HG03469 (cell line): ENCODE measurements around the gene ZNF254.
"Not testable (repeated sequence)": the region's sequence is repeated elsewhere in the genome, so short reads cannot be mapped to it uniquely, and the experiment has no call there.

Experiments used
- ATAC-seq: cut with Tn5 transposase; IDR thresholded peaks from one replicate; pipeline ENCODE4 v1.9.1; 2021; ENCODE audit warnings: mild to moderate bottlenecking, moderate library complexity, moderate number of reproducible peaks; ENCODE audit not compliant: unreplicated experiment

Gene ZNF254

DNA sequence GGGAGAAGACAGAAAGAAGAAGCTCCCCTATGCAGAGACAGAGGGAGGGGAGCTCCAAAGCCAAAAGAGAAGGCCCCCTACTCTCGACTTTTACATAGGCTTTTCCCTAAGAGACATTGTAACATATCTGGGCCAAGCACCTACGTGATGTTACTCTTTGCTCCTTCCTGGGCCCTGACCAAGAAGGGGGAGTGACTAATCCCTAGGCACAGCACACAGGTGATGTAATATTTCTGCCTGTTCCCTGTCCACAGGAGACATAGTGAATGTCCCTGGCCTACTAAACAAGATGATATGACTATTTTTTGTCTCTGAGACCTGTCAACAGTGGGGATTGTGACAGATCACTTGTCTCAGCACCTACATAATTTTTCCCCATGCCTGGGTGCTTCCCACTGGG lies 15.9 kb upstream of the ZNF254 start:
- ATAC-seq: no peak

DNA sequence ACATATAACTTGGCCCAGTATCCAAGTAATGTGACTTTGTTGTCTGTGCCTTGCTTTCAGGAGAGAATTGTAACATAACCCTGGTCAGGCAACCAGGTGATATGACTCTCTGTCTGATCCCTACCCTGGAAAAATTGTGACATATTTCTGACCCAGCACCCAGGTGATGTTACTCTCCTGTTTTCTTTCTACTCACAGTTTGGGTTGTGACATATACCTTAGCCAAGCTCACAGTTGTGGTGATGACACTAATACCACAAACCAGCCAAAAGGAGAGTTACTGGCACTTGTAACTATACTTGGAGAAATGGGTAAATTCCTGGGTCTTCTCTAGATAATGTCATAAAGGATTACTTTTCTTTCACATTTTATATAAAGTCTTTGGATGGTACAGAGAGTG lies 14.3 kb upstream of the ZNF254 start:
- no peak for ATAC-seq

DNA sequence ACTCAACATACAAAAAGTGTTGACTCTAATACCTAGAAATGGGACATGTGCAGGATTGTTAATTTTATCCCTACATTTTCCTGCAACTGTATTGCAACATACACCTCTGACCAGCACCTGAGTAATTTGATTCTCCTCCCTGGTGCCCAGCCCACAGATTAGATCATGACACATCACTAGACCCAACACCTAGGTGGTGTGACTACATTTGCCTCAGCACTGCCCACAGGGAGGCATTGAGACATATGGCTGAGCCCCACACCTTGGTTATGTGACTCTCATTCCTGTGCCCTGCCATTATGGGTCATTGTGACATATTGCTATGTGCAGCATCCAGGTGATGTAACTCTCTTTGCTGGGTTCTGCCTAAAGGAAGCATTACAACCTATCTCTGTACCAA lies 13.2 kb upstream of the ZNF254 start:
- ATAC-seq: no peak

DNA sequence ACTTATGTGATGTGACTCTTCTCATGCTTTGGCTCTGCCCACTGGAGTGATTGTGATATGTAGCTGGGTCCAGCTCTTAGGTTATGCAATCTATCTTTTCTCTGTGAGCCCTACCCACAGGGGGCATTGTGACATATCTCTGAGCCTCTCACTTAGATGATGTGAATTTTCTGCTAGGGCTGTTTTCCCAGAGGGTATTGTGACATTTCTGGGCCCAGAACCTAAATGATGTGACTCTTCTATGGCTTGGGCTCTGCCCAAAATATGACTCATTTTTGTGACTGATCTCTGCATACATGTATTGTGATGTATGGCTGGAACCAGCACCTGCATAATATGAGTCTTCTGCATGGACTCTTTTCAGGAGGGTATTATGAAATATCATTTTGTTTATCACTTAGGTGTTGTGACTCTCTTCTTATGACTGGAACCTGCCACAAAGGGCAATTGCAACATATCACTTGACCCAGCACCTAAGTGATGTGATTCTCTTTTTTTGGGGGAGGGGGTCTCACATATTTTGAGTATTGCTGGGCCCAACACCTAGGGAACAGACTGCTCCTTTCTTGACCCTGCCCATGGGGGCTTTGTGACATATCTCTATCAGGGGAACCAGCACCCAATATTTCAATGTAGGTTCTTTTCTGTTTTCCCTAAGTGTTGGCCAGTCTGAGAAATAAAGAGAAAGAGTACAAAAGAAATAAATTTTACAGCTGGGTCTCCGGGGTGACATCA lies 12.1 kb upstream of the ZNF254 start:
- ATAC-seq: no peak

DNA sequence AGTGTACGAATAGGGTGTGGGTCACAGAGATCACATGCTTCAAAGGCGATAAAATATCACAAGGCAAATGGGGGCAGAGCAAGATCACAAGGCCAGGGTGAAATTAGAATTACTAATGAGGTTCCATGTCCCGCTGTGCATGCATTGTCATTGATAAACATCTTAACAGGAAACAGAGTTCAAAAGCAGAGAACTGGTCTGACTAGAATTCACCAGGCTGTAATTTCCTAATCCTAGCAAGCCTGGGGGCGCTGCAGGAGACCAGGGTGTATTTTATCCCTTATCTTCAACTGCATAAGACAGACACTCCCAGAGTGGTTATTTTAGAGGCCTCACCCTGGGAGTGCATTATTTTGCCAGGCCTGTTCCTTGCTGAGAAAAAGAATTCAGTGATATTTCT lies 11.5 kb upstream of the ZNF254 start:
- not testable (repeated sequence) for ATAC-seq

DNA sequence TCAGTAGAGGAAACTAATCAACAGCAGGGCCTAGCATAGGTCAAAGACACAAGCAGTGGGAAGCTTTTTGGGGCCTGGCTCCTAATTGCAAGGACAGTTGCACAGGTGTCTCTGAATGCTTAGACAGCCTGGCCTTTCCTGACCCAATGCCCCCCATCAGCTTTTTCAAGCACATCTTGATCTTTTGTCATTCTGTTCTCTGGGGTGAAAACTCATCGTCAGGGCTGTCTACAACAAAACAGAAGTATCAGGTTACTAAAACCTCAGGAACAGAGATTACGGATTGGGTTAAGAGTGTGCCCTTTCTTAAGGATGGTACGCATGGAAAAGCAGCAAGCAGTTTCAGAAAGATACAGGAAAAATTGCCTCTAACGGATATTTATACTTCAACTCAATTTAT lies 8.3 kb upstream of the ZNF254 start:
- no peak for ATAC-seq

DNA sequence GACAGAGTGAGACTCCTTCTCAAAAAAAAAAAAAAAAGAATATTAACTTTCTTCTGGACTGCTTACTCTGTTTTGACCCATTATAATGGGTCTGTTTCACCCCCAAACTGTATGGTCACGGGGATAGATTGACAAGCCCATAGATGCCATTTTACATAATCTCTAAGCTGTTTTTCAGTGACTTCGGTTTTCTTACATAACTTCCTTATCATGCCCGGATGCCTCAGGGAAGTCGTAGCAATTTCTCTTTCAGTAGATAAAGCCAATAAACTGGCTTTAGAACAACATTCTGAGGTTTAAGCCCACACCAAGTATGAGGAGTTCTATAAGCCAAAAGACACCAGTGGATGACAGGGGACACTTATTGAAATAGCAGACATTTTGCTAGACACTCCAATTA lies 5.9 kb upstream of the ZNF254 start:
- no peak for ATAC-seq

DNA sequence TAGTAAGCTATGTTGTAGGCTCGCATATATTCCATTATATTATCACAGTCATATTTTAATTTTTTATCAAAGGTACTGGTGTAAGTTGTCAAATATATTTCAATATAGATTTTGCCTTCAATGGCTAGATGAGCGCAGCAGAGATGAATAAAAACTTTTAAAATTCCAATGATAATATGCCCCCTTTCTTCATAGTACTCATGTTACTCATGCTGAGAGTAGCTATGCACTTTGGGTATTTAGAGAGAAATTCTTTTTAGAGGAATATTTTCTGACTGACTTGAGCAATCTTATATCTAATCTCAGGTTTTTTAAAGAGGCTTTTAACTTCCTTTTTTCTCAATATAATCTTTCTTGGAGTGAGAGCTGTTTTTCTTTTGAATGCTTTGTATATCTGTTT lies 11.4 kb downstream of the ZNF254 start:
- ATAC-seq: no peak

DNA sequence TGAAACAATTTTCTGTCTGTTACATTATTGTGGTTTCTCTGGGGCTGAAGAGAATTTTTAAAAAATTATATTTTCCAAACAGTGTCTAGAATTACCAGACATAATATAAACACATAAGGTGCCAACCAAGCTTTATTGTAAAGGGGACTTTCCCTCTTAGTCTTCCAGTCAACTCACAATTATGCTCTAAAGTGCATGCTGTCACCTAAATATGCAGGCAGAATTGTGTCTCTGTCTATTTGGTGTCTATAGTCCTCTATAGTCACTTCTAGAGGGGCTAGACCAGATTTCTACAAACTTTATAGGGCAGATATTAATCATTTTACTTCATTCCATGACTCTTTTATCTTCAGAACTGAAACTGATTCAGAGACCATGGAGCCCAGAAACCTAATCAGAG lies 12.8 kb downstream of the ZNF254 start:
- no peak for ATAC-seq

DNA sequence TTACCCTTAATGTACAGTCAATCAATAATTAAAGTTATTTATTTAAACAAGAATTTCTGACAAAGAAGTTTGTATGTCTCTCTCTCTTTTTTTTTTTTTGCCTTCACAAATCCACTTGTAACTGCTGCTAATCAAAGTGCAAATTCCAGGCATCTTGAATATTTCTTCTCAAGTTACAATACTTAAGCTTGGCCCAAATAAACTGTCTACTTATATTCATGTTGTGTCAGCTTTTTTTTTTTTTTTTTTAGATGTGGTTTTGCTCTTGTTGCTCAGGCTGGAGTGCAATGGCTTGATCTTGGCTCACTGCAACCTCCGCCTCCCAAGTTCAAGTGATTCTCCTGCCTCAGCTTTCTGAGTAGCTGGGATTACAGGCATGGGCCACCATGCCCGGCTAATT lies 13.6 kb downstream of the ZNF254 start:
- ATAC-seq: not testable (repeated sequence)

DNA sequence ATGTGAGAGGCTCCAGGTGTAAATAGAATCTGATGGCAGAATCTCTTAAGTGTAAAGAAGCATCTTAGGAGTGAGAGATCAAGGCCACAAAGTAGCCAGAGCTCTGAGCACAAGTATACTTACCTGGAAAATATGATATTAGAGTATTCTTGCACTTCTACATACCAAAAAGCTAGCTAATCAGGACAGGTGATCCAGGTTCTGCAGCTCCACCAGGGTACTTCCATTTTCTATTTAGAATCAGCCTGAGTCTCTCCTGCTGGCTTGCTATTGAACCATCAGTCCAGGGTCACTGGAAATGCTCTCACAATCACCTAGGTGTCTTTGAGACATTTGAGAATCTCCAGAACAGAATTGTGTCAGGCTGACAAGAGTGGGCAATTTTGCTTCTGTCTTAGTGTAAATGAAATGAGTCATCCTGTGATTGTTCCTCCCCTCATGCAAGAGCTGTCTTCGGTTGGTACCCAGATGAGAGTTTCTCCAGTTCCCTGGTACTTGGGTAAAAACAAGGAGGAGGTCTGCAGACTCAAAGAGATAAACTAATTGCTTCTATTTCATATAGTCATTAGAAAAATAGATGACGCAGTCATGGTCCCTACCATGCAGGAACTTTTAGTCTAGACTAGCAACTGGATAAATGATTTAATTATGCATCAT lies 14.6 kb downstream of the ZNF254 start:
- no peak for ATAC-seq

DNA sequence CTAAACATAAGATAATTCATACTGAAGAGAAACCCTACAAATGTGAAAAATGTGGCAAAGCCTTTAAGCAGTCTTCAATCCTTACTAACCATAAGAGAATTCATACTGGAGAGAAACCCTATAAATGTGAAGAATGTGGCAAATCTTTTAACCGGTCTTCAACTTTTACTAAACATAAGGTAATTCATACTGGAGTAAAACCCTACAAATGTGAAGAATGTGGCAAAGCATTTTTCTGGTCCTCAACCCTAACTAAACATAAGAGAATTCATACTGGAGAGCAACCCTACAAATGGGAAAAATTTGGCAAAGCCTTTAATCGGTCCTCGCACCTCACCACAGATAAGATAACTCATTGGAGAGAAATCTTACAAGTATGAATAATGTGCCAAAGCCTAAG lies 40.6 kb downstream of the ZNF254 start:
- no peak for ATAC-seq

DNA sequence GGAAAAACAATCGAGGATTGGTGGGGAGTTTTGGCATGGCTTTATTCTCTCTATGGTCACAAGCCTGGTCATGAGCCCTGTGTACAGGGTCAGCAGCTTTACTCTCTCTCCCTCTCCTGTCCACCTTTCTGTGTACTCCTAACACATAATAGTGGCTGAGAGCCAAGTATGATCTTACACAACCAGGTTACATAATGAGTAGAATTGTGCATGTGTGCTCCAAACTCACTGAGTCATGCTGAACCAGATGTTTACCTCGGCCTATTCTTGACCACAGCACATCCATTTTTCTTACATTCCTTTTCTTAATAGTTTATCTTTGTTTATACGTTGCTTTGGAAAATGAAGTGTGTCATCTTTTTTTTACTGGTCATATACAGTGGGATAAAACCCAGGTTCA lies 53.1 kb downstream of the ZNF254 start:
- ATAC-seq: no peak

DNA sequence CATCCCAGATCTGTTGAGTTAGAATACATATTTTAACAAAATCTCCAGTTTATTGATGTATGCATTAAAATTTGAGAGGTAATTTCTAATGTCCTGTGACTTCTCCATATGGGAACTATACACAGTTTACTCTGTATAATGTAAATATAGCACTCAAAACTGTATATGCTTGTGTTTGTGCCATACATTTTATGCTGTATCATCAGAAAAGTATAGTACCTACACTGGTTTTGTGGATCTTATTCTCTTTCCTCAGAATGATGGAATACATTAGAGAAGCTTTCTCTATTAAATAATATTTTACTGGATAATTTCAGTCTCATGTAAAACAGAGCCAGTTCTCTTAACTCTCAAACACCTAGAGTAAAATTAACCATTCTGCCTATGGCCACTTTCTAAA lies 53.6 kb downstream of the ZNF254 start:
- ATAC-seq: no peak

DNA sequence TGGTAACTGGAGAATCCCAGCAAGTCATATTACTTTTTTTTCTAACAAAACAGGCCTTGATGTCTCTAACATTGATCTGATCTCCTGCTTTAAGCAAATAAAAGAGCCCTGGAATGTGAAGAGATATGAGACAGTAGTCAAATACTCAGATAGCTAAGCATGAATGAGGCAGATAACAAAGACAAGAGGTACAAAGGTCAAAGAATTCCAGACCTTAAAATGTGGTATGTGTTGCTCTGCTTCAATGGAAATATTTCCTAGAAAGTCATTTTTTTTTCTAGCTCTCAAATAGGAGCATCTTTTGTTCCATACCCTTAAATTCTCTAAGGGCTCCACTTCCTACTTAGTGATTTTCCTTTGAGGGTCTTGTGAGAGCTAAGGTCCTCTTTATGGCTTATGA lies 54.6 kb downstream of the ZNF254 start:
- no peak for ATAC-seq

DNA sequence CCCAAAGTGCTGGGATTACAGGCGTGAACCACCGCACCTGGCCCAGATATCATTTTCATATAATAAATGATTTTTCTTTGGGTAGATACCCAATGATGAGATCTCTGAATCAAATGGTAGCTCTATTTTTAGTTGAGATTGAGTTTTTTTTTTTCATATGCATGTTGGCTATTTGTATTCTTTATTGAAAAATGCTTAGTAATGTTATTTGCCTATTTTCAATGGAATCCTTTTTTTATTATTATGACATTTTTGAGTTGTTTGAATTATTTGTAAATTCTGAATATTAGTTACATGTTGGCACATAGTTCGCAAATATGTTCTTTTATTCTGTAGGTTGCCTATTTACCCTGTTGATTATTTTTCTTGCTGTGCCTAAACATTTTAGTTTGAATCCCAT lies 55.8 kb downstream of the ZNF254 start:
- ATAC-seq: no peak

DNA sequence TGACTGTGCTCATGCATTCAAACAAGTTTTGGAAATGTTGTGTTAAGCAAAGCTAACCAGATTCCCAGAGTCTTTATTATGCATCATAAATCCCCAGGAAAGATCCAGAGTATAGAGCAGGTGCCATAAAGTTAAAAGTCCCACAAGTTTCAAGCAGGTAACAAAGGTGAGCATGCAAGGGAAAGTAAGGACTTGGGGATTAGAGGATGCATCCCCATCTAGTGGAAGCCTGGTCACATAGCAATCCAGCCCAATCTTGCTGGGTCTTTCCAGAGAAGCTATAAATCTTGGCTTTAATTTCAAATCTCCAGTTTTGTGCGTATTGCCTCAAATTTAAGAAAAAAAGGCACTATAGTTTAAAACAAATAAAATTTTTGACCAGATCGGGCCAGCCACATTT lies 72.7 kb downstream of the ZNF254 start:
- no peak for ATAC-seq

DNA sequence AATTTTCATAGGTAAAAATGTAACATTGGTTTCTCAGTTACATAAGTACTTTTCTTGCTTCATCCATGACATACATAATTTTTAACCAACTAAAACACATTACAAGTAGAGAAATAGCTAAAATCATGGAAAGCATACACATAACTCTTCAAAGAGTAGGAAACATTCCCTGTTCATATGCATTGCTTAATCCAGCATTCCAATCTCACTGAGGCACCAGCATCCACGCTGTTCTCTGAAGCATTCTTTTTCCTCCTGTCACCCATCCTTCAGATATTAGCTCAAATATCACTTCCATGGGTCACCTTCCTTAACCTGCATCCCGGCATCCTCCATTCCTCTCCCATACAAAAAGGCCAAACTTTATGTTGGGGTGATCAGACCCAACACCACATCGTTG lies 79.1 kb downstream of the ZNF254 start:
- no peak for ATAC-seq

DNA sequence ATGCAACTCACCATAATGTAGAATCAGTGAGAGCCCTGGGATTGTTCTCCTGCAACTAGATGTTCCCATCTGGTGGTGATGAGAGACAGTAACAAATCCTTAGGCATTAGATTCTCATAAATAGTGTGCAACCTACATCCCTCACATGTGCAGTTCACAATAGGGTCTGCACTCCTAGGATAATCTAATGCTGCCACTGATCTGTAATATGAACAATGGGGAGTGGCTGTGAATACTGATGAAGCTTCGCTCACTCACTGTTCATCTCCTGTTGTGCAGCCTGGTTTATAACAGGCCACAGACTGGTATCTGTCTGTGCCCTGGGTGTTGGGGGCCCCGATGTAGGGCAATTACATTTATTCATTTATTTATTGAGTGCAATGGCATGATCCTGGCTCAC lies 86.9 kb downstream of the ZNF254 start:
- ATAC-seq: no peak

DNA sequence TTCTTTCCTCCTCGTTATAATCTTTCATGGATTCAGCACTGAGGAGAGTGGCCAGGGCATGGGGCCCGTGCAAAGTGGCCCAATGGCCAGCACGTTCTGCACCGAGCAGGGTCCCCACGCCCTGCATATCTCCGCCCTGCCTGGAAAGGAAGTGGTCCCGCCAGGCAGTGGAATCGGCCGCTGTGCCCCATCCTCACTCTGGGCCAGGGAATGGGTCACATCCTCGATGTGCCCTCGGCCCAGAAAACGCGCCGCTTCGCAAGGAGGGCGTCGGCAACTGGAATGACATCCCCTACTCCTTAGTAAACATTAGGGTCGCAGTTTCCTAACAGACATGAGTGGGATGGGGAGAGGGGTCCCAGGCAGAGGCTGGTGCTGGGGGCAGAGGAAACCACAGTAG lies 90.7 kb downstream of the ZNF254 start:
- ATAC-seq: no peak

DNA sequence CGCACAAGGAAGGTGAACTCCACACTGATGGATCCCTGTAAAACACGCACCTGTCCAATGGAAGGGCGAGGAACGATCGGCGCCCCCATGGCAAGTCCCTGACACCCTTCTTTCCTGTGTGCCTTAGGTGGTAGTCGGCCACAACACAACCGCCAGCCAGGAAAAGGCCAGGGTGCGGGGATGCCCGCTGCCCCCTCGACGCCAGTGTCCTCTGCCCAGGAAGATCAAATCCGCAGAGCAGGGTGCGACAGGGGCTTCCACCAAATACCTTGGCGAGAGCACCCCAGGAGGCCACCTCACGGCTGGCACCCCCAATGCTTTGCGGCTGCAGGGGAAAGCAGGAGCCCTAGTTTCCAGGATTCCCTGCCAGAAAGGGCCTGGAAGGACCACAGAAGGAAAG lies 91.2 kb downstream of the ZNF254 start:
- no peak for ATAC-seq
